H1 (cell line): ENCODE measurements around the gene ATP6AP1. TPM values are rescaled to one million over a fixed set of nuclear protein-coding genes. Genes with fewer than 3 reads are reported as not detected.

Source experiments
- CTCF ChIA-PET: fragments of 300-600 bp; sonication (Branson Sonifier 250); formaldehyde crosslinking; loops from one replicate; lab custom pipeline; 2021; ENCODE audit not compliant: partially characterized antibody; lab: Charles Lee
- POLR2A ChIA-PET: fragments of 300-600 bp; sonication (Branson Sonifier 250); formaldehyde crosslinking; loops from one replicate; lab custom pipeline; 2021; ENCODE audit warnings: inconsistent platforms; ENCODE audit not compliant: partially characterized antibody; lab: Charles Lee
- DNase-seq, 2 experiments: peaks; one replicate each; pipeline versions ENCODE4 v3.0.0 to v3.0.0-alpha.2; 2010 to 2022; ENCODE audit warnings: low spot score in 2 of 2, low read depth in 1 of 2, mixed read lengths in 1 of 2
- FAIRE-seq: peaks from 2 replicates; lab custom pipeline; 2011; peaks lifted over from hg19 to GRCh38; lab: Jason Lieb, UNC
- H2AFZ ChIP-seq: 2 replicates; pipeline ENCODE4 v1.8.1; 2012; ENCODE audit warnings: low read length, inconsistent platforms
- H2AK5ac ChIP-seq: 2 replicates; pipeline ENCODE4 v1.6.1; 2013; ENCODE audit warnings: low read depth, low read length
- H2BK120ac ChIP-seq: replicated peaks from 2 replicates; pipeline ENCODE3; 2013; ENCODE audit warnings: low read depth, low read length, inconsistent platforms
- H2BK12ac ChIP-seq: 2 replicates; pipeline ENCODE4 v1.6.1; 2013; ENCODE audit warnings: low read depth, low read length
- H2BK15ac ChIP-seq: 2 replicates; pipeline ENCODE4 v1.6.1; 2013; ENCODE audit warnings: low read length
- H2BK20ac ChIP-seq: 2 replicates; pipeline ENCODE4 v1.6.1; 2013; ENCODE audit warnings: low read length
- H2BK5ac ChIP-seq: 2 replicates; pipeline ENCODE4 v1.6.1; 2013; ENCODE audit warnings: low read depth, low read length
- H3K14ac ChIP-seq: 2 replicates; pipeline ENCODE4 v1.6.1; 2013; ENCODE audit warnings: inconsistent platforms; ENCODE audit not compliant: insufficient read length
- H3K18ac ChIP-seq: 2 replicates; pipeline ENCODE4 v1.6.1; 2013; ENCODE audit warnings: low read length; ENCODE audit errors: extremely low read depth
- H3K23ac ChIP-seq: 2 replicates; pipeline ENCODE4 v1.6.1; 2013; ENCODE audit warnings: inconsistent platforms; ENCODE audit not compliant: insufficient read length
- H3K23me2 ChIP-seq: 2 replicates; pipeline ENCODE4 v1.6.1; 2013; ENCODE audit warnings: low read depth, low read length
- H3K27ac ChIP-seq: 2 replicates; pipeline ENCODE4 v1.6.1; 2011; ENCODE audit warnings: low read depth, low read length, inconsistent platforms
- H3K27me3 ChIP-seq, 4 experiments: replicated peaks in 1 of 4; 1 replicate in 1 of 4; 2 replicates in 3 of 4; pipeline versions ENCODE4 v1.6.1 to v1.8.1; 2011 to 2013; ENCODE audit warnings: low read length in 3 of 4, mild to moderate bottlenecking in 3 of 4, inconsistent platforms in 2 of 4, mixed read lengths in 2 of 4, moderate library complexity in 1 of 4; ENCODE audit not compliant: control insufficient read depth in 3 of 4, insufficient read depth in 3 of 4; ENCODE audit errors: extremely low read depth in 1 of 4
- H3K36me3 ChIP-seq, 4 experiments: 2 replicates each; pipeline versions ENCODE4 v1.6.1 to v1.8.1; 2011 to 2013; ENCODE audit warnings: mild to moderate bottlenecking in 4 of 4, low read length in 3 of 4, moderate library complexity in 2 of 4, control low read depth in 1 of 4, inconsistent platforms in 1 of 4; ENCODE audit not compliant: insufficient read depth in 4 of 4, control insufficient read depth in 2 of 4
- H3K4ac ChIP-seq: replicated peaks from 2 replicates; pipeline ENCODE3; 2013; ENCODE audit warnings: low read length, low read depth, mixed read lengths, inconsistent platforms; ENCODE audit not compliant: insufficient read length
- H3K4me1 ChIP-seq, 4 experiments: replicated peaks in 1 of 4; 1 replicate in 1 of 4; 2 replicates in 3 of 4; pipeline versions ENCODE4 v1.6.1 to v1.8.1; 2011 to 2013; ENCODE audit warnings: low read length in 3 of 4, inconsistent platforms in 2 of 4, mixed read lengths in 1 of 4; ENCODE audit not compliant: insufficient read depth in 4 of 4, control insufficient read depth in 3 of 4
- H3K4me2 ChIP-seq, 2 experiments: 2 replicates each; pipeline versions ENCODE4 v1.6.1 to v1.8.1; 2011 to 2013; ENCODE audit warnings: low read depth in 2 of 2, low read length in 2 of 2, control low read depth in 1 of 2, inconsistent platforms in 1 of 2, mild to moderate bottlenecking in 1 of 2; ENCODE audit not compliant: insufficient read depth in 1 of 2
- H3K4me3 ChIP-seq, 4 experiments: fragments of 200-600, 300-600 bp in 1 of 4; sonication (generic), shearing (Covaris generic), sonication (Bioruptor Twin) in 1 of 4; 2 replicates each; pipeline versions ENCODE4 v1.5.1 to v1.8.1; 2011 to 2016; ENCODE audit warnings: low read length in 4 of 4, low read depth in 3 of 4, control low read depth in 2 of 4, inconsistent platforms in 2 of 4, mild to moderate bottlenecking in 2 of 4, mixed read lengths in 1 of 4, moderate library complexity in 1 of 4; ENCODE audit not compliant: insufficient read depth in 2 of 4; ENCODE audit errors: extremely low read depth in 1 of 4
- H3K56ac ChIP-seq: replicated peaks from 2 replicates; pipeline ENCODE3; 2013; ENCODE audit warnings: low read depth, mild to moderate bottlenecking, mixed read lengths, low read length, inconsistent platforms; ENCODE audit not compliant: insufficient read length
- H3K79me1 ChIP-seq: 2 replicates; pipeline ENCODE4 v1.6.1; 2013; ENCODE audit warnings: low read depth, low read length, control low read depth
- H3K79me2 ChIP-seq, 2 experiments: 2 replicates each; pipeline versions ENCODE4 v1.6.1 to v1.8.1; 2012 to 2013; ENCODE audit warnings: low read length in 2 of 2, mild to moderate bottlenecking in 2 of 2, inconsistent platforms in 1 of 2; ENCODE audit not compliant: insufficient read depth in 2 of 2, control insufficient read depth in 1 of 2
- H3K9ac ChIP-seq, 4 experiments: replicated peaks in 1 of 4; 1 replicate in 1 of 4; 2 replicates in 3 of 4; pipeline versions ENCODE4 v1.6.1 to v1.8.1; 2011 to 2013; ENCODE audit warnings: low read depth in 3 of 4, low read length in 3 of 4, control low read depth in 2 of 4, mild to moderate bottlenecking in 2 of 4, moderate library complexity in 2 of 4, inconsistent platforms in 1 of 4; ENCODE audit errors: extremely low read depth in 1 of 4
- H3K9me3 ChIP-seq, 2 experiments: 2 replicates each; pipeline versions ENCODE4 v1.6.1 to v1.8.1; 2012 to 2013; ENCODE audit warnings: mild to moderate bottlenecking in 2 of 2, moderate library complexity in 2 of 2, control low read depth in 1 of 2, inconsistent platforms in 1 of 2, low read depth in 1 of 2, low read length in 1 of 2, mixed read lengths in 1 of 2; ENCODE audit not compliant: insufficient read depth in 2 of 2
- H4K20me1 ChIP-seq, 2 experiments: replicated peaks in 1 of 2; 2 replicates each; pipeline versions ENCODE3 to v1.8.1; 2011 to 2013; ENCODE audit warnings: inconsistent platforms in 2 of 2, low read length in 2 of 2, mild to moderate bottlenecking in 1 of 2; ENCODE audit not compliant: insufficient read depth in 2 of 2, control insufficient read depth in 1 of 2
- H4K5ac ChIP-seq: 2 replicates; pipeline ENCODE4 v1.6.1; 2013; ENCODE audit warnings: low read length, low read depth, mixed read lengths, inconsistent platforms; ENCODE audit not compliant: insufficient read length
- H4K8ac ChIP-seq: 2 replicates; pipeline ENCODE4 v1.8.0; 2013; ENCODE audit warnings: mild to moderate bottlenecking, moderate library complexity, low read length, inconsistent platforms; ENCODE audit not compliant: insufficient read depth; ENCODE audit errors: extremely low read depth
- H4K91ac ChIP-seq: replicated peaks from 2 replicates; pipeline ENCODE3; 2013; ENCODE audit warnings: low read length, mixed read lengths, inconsistent platforms; ENCODE audit not compliant: insufficient read length
- CTCF ChIP-seq, 3 experiments: IDR thresholded peaks; 1 replicate in 2 of 3; 2 replicates in 1 of 3; pipeline versions ENCODE4 v1.5.1 to v1.6.1; 2011; ENCODE audit warnings: low read length in 3 of 3, mild to moderate bottlenecking in 3 of 3, inconsistent platforms in 2 of 3, low read depth in 1 of 3, moderate library complexity in 1 of 3; ENCODE audit not compliant: insufficient read depth in 1 of 3; ENCODE audit errors: control extremely low read depth in 1 of 3
- EGR1 ChIP-seq: IDR thresholded peaks from 2 replicates; pipeline ENCODE4 v1.6.1; 2011; ENCODE audit warnings: low read depth, low read length, borderline replicate concordance
- EP300 ChIP-seq, 2 experiments: IDR thresholded peaks; 1 replicate in 1 of 2; 2 replicates in 1 of 2; pipeline ENCODE4 v1.6.1; 2011 to 2012; ENCODE audit warnings: low read depth in 2 of 2, low read length in 2 of 2, mild to moderate bottlenecking in 2 of 2, borderline replicate concordance in 1 of 2, inconsistent platforms in 1 of 2, moderate library complexity in 1 of 2
- FOSL1 ChIP-seq: IDR thresholded peaks from 2 replicates; pipeline ENCODE4 v1.6.1; 2011; ENCODE audit warnings: mild to moderate bottlenecking, low read depth, low read length, moderate library complexity; ENCODE audit not compliant: insufficient read depth
- KDM1A ChIP-seq: fragments of 200-600, 300-600 bp; sonication (generic); IDR thresholded peaks from 2 replicates; pipeline ENCODE4 v1.7.1; 2016; ENCODE audit warnings: mild to moderate bottlenecking, low read length, borderline replicate concordance
- KDM4A ChIP-seq: IDR thresholded peaks from one replicate; pipeline ENCODE4 v1.7.1; 2012; ENCODE audit warnings: low read depth, mild to moderate bottlenecking, moderate library complexity, low read length, inconsistent platforms; ENCODE audit not compliant: severe bottlenecking
- SIN3A ChIP-seq, 2 experiments: IDR thresholded peaks in 1 of 2; conservative IDR thresholded peaks in 1 of 2; 2 replicates each; pipeline ENCODE4 v1.6.1; 2011 to 2012; ENCODE audit warnings: low read length in 2 of 2, improper control_type of control experiment in 1 of 2, low read depth in 1 of 2, mild to moderate bottlenecking in 1 of 2
- SIRT6 ChIP-seq: IDR thresholded peaks from one replicate; pipeline ENCODE4 v1.7.1; 2012; ENCODE audit warnings: low read length, inconsistent platforms
- SIX5 ChIP-seq: IDR thresholded peaks from 2 replicates; pipeline ENCODE4 v1.6.1; 2011; ENCODE audit warnings: mild to moderate bottlenecking, low read depth, low read length
- SP2 ChIP-seq: IDR thresholded peaks from 2 replicates; pipeline ENCODE4 v1.6.1; 2012; ENCODE audit warnings: mild to moderate bottlenecking, low read length, inconsistent platforms
- TAF1 ChIP-seq: IDR thresholded peaks from 2 replicates; pipeline ENCODE4 v1.6.1; 2011; ENCODE audit warnings: mild to moderate bottlenecking, low read depth, low read length
- WGBS, 2 experiments: shearing (Covaris generic) in 1 of 2; methylation state at CpG; one replicate each; pipeline versions ENCODE4 v1.1.6 to v1.1.7; 2013 to 2015; ENCODE audit warnings: low lambda C conversion rate in 2 of 2, mixed read lengths in 2 of 2, inconsistent platforms in 1 of 2, low coverage in 1 of 2, missing lambda C conversion rate in 1 of 2; ENCODE audit not compliant: insufficient replicate concordance in 2 of 2, insufficient coverage in 1 of 2, insufficient read length in 1 of 2; ENCODE audit errors: extremely low coverage in 1 of 2, missing lambda C conversion rate in 1 of 2; 5-methylcytosine and 5-hydroxymethylcytosine counted together
- polyA plus RNA-seq, 7 experiments: library from polyadenylated mRNA; depleted of rRNA in 3 of 7; stranded (reverse) in 5 of 7; unstranded in 2 of 7; fragments of >200 nt in 5 of 7; fragments of 200-250 nt in 2 of 7; gene quantifications; 1 replicate in 5 of 7; 2 replicates in 1 of 7; 4 replicates in 1 of 7; pipeline versions ENCODE4 v1.2.1 to v1.2.3, GENCODE V29; 2011 to 2013; ENCODE audit warnings: missing spikeins in 2 of 7, mixed read lengths in 2 of 7
- total RNA-seq: library from RNA; stranded (reverse); fragmentation: NEBNext Ultra II Directional; extraction: Animal tissue kit (Norgen Biotek cat#: 25700); gene quantifications from 2 replicates; pipeline ENCODE4 v1.2.1, GENCODE V29; 2021

Gene ATP6AP1
- total and polyA plus RNA-seq, 2 of the 8 experiments (the other 6 are each of a cell fraction or from before 2014, with no cell fraction given) = 44.6 to 80.8 TPM

- Histone ChIP-seq H2AK5ac (no peak overlapping the region), H3K23me2 (no peaks in the 10 kb centered on the region), H3K9me3 (no peaks in the 10 kb centered on the region), H3K79me2 (no peaks in the 10 kb centered on the region), H3K18ac (no peak overlapping the region), H2AFZ (no peak overlapping the region), H4K91ac (no peak overlapping the region), H3K4me1 (no peaks in the 10 kb centered on the region), H2BK15ac (no peak overlapping the region), H3K9ac (no peak overlapping the region), H3K56ac (no peak overlapping the region), H2BK120ac (no peak overlapping the region), H4K8ac (no peak overlapping the region), H3K23ac (no peak overlapping the region), H3K4ac (no peak overlapping the region), H2BK20ac (no peak overlapping the region), H3K4me2 (no peak overlapping the region), H3K36me3 (peaks cover 0 to 31% (median 7%) of the 10 kb centered on the region in 4 experiments; a peak in 6 of 8 replicates), H4K20me1 (no peaks in the 10 kb centered on the region), H3K14ac (no peak overlapping the region), H3K79me1 (no peaks in the 10 kb centered on the region), H3K27ac (no peak overlapping the region), H3K27me3 (no peaks in the 10 kb centered on the region), H3K4me3 (no peak overlapping the region), H2BK12ac (no peak overlapping the region), H2BK5ac (no peak overlapping the region), H4K5ac (no peak overlapping the region)
- WGBS, 2 experiments = 91% methylated on average over 13 of the region's 32 CpGs; no CpG with 5 or more reads in 1 of the 2 experiments
- no peak for FAIRE-seq
- CTCF ChIA-PET = interaction anchor here (1.0 kb wide), 2 partner anchors 20 to 66 kb away, joined by 3 read pairs; no protein-coding TSS in a partner anchor
- DNase-seq = no peak
- POLR2A ChIA-PET = interaction anchor here (1.0 to 1.3 kb wide), 2 partner anchors 41 to 101 kb away, joined by 3 read pairs; no protein-coding TSS in a partner anchor
- TF ChIP-seq EGR1 (no peak), EP300 (IDR thresholded peaks at IDR 0.05; ENCODE audit: borderline replicate concordance in 1 of 2, low read depth in 2 of 2, low read length in 2 of 2) (no peak), KDM1A (no peak), SIRT6 (no peak), TAF1 (no peak), CTCF (IDR thresholded peaks at IDR 0.05; ENCODE audit: control extremely low read depth in 1 of 3, insufficient read depth in 1 of 3, low read depth in 1 of 3, low read length in 3 of 3) (no peak), SIX5 (no peak), SIN3A (conservative IDR thresholded peaks at IDR 0.05 in 1 of 2, IDR thresholded peaks at IDR 0.05 in 1 of 2; ENCODE audit: low read depth in 1 of 2, low read length in 2 of 2) (no peak), SP2 (no peak), KDM4A (no peak), FOSL1 (no peak)
These were observed 37.6 kb downstream of the ATP6AP1 start for GRCh38 chrX:154466036-154466435.
